Kidney (tissue), 11 donors: ENCODE results near the gene EIF3C. TPM values are rescaled to one million over a fixed set of nuclear protein-coding genes. Genes with fewer than 3 reads are reported as not detected.
A peak's percentile ranks its signal among the peaks of the same experiment; 100 is the strongest.
"Not testable (repeated sequence)": the region's sequence is repeated elsewhere in the genome, so short reads cannot be mapped to it uniquely, and the experiment has no call there.

Experiments
- DNase-seq, 5 donors: peaks; one replicate each; pipeline ENCODE4 v3.0.0-alpha.2; 2013 to 2020
- FAIRE-seq: peaks from 2 replicates; lab custom pipeline; 2012; peaks lifted over from hg19 to GRCh38; lab: Jason Lieb, UNC
- H3K27ac ChIP-seq, 2 donors: one replicate each; pipeline ENCODE4 v1.7.0; 2013; ENCODE audit warnings: low read depth in 2 of 2, low read length in 2 of 2, inconsistent platforms in 1 of 2
- H3K27me3 ChIP-seq: one replicate; pipeline ENCODE4 v1.7.1; 2013; ENCODE audit warnings: low read length, inconsistent platforms; ENCODE audit not compliant: control insufficient read depth, insufficient read depth
- H3K36me3 ChIP-seq, 3 donors: one replicate each; pipeline versions ENCODE4 v1.7.0 to v1.7.1; 2013; ENCODE audit warnings: low read length in 3 of 3, control low read depth in 1 of 3, inconsistent platforms in 1 of 3; ENCODE audit not compliant: insufficient read depth in 3 of 3, control insufficient read depth in 2 of 3
- H3K4me1 ChIP-seq, 3 donors: one replicate each; pipeline versions ENCODE4 v1.7.0 to v1.7.1; 2013; ENCODE audit warnings: low read length in 3 of 3, inconsistent platforms in 1 of 3, low read depth in 1 of 3; ENCODE audit not compliant: control insufficient read depth in 2 of 3, insufficient read depth in 2 of 3
- H3K4me3 ChIP-seq, 3 donors: one replicate each; pipeline versions ENCODE4 v1.7.0 to v1.8.1; 2013; ENCODE audit warnings: low read length in 3 of 3, control low read depth in 1 of 3, inconsistent platforms in 1 of 3
- H3K9ac ChIP-seq, 3 donors: one replicate each; pipeline versions ENCODE4 v1.7.0 to v1.7.1; 2013; ENCODE audit warnings: low read length in 3 of 3, control low read depth in 1 of 3, inconsistent platforms in 1 of 3
- H3K9me3 ChIP-seq, 3 donors: one replicate each; pipeline versions ENCODE4 v1.7.0 to v1.7.1; 2013; ENCODE audit warnings: low read length in 3 of 3, control low read depth in 1 of 3, inconsistent platforms in 1 of 3; ENCODE audit not compliant: control insufficient read depth in 2 of 3, insufficient read depth in 1 of 3
- intact Hi-C: fragments of 100-400 bp; cut with DNase I; formaldehyde crosslinking; loops from one replicate; pipeline ENCODE4 v1.11.1; 2022
- polyA plus RNA-seq: library from polyadenylated mRNA; stranded (reverse); fragments of 350-450 nt; fragmentation: Illumina TruSeq; extraction: RNeasy Lipid Tissue Mini Kit (QIAGEN cat#74804); gene quantifications from one replicate; pipeline ENCODE4 v1.2.3, GENCODE V29; 2014; ENCODE audit warnings: low read depth, low replicate concordance; ENCODE audit not compliant: insufficient read depth
- total RNA-seq: library from RNA; stranded (reverse); fragmentation: NEBNext Ultra II Directional; extraction: Animal tissue kit (Norgen Biotek cat#: 25700); gene quantifications from one replicate; pipeline ENCODE4 v1.2.1, GENCODE V29; 2021
- donor health status: control.
- donor health status: control.
- donor health status: DM: yes; HTN: yes; CAD: no.
- donor health status: Normal renal cell carcinoma (clear cell type).

EIF3C gene
- total and polyA plus RNA-seq, 2 donors from 2014 or later: 424 to 542 TPM

GRCh38 chr16:28731253-28731652 lies 20.0 kb downstream of the EIF3C start:
- H3K36me3 ChIP-seq, H3K4me3 ChIP-seq, intact Hi-C loops, DNase-seq, FAIRE-seq, H3K9ac ChIP-seq, H3K4me1 ChIP-seq, H3K27me3 ChIP-seq, H3K27ac ChIP-seq, H3K9me3 ChIP-seq: not testable (repeated sequence)

GRCh38 chr16:28732455-28733124 lies 21.3 kb downstream of the EIF3C start:
- H3K9me3 ChIP-seq, FAIRE-seq, H3K9ac ChIP-seq, intact Hi-C loops, H3K27me3 ChIP-seq, H3K36me3 ChIP-seq, DNase-seq, H3K27ac ChIP-seq, H3K4me3 ChIP-seq, H3K4me1 ChIP-seq: not testable (repeated sequence)

GRCh38 chr16:28739787-28740186 lies 28.5 kb downstream of the EIF3C start:
- H3K27me3 ChIP-seq, H3K36me3 ChIP-seq, H3K9me3 ChIP-seq, H3K27ac ChIP-seq, FAIRE-seq, DNase-seq, H3K4me3 ChIP-seq, H3K9ac ChIP-seq, intact Hi-C loops, H3K4me1 ChIP-seq: not testable (repeated sequence)

GRCh38 chr16:28740631-28741030 lies 29.4 kb downstream of the EIF3C start:
- H3K9me3 ChIP-seq, intact Hi-C loops, H3K4me3 ChIP-seq, DNase-seq, FAIRE-seq, H3K4me1 ChIP-seq, H3K9ac ChIP-seq, H3K36me3 ChIP-seq, H3K27ac ChIP-seq, H3K27me3 ChIP-seq: not testable (repeated sequence)

GRCh38 chr16:28741295-28741694 lies 30.0 kb downstream of the EIF3C start:
- H3K27me3 ChIP-seq, H3K9me3 ChIP-seq, H3K9ac ChIP-seq, intact Hi-C loops, H3K36me3 ChIP-seq, H3K4me1 ChIP-seq, H3K27ac ChIP-seq, FAIRE-seq, H3K4me3 ChIP-seq: not testable (repeated sequence)
- peak in 2 of 5 donors; percentile 1 to 23 for DNase-seq

GRCh38 chr16:28746618-28747350 lies 35.5 kb downstream of the EIF3C start:
- H3K27me3 ChIP-seq, FAIRE-seq, H3K9me3 ChIP-seq, intact Hi-C loops, H3K4me3 ChIP-seq, H3K36me3 ChIP-seq, H3K27ac ChIP-seq, H3K9ac ChIP-seq, H3K4me1 ChIP-seq: not testable (repeated sequence)
- DNase-seq: peak in 1 of 5 donors; percentile 4

GRCh38 chr16:28749997-28750465 lies 38.8 kb downstream of the EIF3C start:
- peak in 1 of 5 donors; percentile 51 for DNase-seq
- H3K36me3 ChIP-seq, H3K4me3 ChIP-seq, H3K9me3 ChIP-seq, H3K27me3 ChIP-seq, intact Hi-C loops, FAIRE-seq, H3K9ac ChIP-seq, H3K4me1 ChIP-seq, H3K27ac ChIP-seq: not testable (repeated sequence)

GRCh38 chr16:28750469-28751067 lies 39.3 kb downstream of the EIF3C start:
- FAIRE-seq, H3K4me1 ChIP-seq, DNase-seq, H3K4me3 ChIP-seq, H3K27me3 ChIP-seq, H3K36me3 ChIP-seq, H3K9ac ChIP-seq, H3K9me3 ChIP-seq, intact Hi-C loops, H3K27ac ChIP-seq: not testable (repeated sequence)
